Measurements from ENCODE around the gene HPCAL1.

The HPCAL1 gene

DNA sequence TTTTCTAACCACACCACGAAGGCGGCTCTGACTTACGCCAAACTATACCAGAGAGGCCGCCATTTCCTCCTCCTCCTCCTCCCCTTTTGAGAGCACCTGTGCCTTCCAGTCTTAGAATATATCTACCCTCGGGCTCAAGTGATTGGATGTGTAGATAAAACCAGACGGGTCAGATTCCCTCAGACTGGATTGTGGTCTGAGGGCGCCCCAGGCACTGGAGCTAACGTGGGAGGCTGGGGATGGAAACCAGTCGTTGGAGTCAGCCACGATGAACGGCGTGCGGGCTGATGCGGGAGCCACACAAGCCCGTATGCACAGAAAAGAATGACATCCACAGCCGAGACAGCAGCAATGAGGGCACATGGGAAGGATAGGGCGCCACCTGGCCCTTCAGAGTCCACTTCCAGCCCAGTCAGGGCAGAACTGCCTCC is 157.7 kb downstream of the HPCAL1 start:
- TF ChIP-seq, protein P1, sequence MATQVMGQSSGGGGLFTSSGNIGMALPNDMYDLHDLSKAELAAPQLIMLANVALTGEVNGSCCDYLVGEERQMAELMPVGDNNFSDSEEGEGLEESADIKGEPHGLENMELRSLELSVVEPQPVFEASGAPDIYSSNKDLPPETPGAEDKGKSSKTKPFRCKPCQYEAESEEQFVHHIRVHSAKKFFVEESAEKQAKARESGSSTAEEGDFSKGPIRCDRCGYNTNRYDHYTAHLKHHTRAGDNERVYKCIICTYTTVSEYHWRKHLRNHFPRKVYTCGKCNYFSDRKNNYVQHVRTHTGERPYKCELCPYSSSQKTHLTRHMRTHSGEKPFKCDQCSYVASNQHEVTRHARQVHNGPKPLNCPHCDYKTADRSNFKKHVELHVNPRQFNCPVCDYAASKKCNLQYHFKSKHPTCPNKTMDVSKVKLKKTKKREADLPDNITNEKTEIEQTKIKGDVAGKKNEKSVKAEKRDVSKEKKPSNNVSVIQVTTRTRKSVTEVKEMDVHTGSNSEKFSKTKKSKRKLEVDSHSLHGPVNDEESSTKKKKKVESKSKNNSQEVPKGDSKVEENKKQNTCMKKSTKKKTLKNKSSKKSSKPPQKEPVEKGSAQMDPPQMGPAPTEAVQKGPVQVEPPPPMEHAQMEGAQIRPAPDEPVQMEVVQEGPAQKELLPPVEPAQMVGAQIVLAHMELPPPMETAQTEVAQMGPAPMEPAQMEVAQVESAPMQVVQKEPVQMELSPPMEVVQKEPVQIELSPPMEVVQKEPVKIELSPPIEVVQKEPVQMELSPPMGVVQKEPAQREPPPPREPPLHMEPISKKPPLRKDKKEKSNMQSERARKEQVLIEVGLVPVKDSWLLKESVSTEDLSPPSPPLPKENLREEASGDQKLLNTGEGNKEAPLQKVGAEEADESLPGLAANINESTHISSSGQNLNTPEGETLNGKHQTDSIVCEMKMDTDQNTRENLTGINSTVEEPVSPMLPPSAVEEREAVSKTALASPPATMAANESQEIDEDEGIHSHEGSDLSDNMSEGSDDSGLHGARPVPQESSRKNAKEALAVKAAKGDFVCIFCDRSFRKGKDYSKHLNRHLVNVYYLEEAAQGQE (IDR thresholded peaks at IDR 0.05; ENCODE audit: low read depth): no peak
- TF ChIP-seq CEBPB (IDR thresholded peaks at IDR 0.05) (no peak), EP300 (IDR thresholded peaks at IDR 0.05; ENCODE audit: borderline replicate concordance) (no peak), RAD21 (IDR thresholded peaks at IDR 0.05; ENCODE audit: low read depth) (no peak), ZBTB7A (IDR thresholded peaks at IDR 0.05; ENCODE audit: low read depth) (no peak), TEAD4 (IDR thresholded peaks at IDR 0.05) (no peak), YY1 (IDR thresholded peaks at IDR 0.05; ENCODE audit: low read depth) (no peak), FOXM1 (IDR thresholded peaks at IDR 0.05; ENCODE audit: borderline replicate concordance, low read depth) (no peak), CREB1 (IDR thresholded peaks at IDR 0.05; ENCODE audit: low read depth) (no peak), EGR1 (IDR thresholded peaks at IDR 0.05) (no peak), NFIC (IDR thresholded peaks at IDR 0.05) (no peak), TAF1 (IDR thresholded peaks at IDR 0.05; ENCODE audit: low read depth) (no peak), TCF12 (IDR thresholded peaks at IDR 0.05; ENCODE audit: low read depth) (no peak)
- TF ChIP-seq, protein P2, sequence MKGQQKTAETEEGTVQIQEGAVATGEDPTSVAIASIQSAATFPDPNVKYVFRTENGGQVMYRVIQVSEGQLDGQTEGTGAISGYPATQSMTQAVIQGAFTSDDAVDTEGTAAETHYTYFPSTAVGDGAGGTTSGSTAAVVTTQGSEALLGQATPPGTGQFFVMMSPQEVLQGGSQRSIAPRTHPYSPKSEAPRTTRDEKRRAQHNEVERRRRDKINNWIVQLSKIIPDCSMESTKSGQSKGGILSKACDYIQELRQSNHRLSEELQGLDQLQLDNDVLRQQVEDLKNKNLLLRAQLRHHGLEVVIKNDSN (IDR thresholded peaks at IDR 0.05): no peak
- TF ChIP-seq, protein P3, sequence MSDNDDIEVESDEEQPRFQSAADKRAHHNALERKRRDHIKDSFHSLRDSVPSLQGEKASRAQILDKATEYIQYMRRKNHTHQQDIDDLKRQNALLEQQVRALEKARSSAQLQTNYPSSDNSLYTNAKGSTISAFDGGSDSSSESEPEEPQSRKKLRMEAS (IDR thresholded peaks at IDR 0.05): no peak

DNA sequence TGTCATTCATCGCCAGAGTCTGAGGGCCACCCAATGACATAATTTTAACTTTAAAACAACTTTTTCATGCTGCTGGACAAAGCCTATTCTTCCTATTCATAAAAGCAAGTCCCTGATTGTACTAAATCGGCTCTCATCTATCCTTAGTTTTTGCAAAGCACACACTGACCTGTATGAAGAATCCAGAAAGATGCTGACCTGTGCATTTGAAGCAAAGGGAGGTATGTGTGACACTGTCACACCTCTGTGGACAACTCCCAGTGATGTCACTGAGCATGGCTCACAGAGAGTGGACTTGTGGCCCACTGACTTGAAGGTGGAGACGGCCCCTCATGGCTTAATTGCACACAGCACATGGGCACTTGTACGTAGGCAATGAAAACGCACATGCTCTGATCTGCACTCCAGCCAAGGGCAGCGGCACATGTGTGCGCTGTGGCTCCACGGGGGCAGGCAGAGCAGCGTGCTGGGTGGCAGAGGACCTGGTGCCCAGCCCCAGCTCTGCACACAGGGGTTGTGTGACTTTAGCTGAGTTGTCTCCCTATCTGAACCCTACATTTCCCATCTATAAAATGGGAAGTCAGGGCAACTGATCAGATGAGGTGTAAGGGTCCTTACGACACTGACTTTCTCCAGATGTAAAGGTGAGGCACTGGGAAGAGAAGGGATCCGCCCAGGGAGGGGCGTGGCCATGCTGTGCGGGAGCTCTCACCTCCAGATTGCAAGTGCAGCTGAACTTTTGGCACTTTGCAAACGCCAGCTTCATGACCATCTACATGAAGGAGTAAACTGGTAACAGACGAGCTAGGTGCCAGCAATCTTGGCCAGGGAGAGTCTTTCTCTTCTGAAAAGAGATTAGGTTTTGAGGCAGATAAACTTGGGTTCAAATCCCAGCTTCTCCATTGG is 159.7 kb downstream of the HPCAL1 start:
- no peak for TF ChIP-seq EGR1 (IDR thresholded peaks at IDR 0.05)
- no peak for TF ChIP-seq TCF12 (IDR thresholded peaks at IDR 0.05; ENCODE audit: low read depth)
- TF ChIP-seq TEAD4 (IDR thresholded peaks at IDR 0.05): no peak
- TF ChIP-seq, protein P3 (IDR thresholded peaks at IDR 0.05): no peak
- no peak for TF ChIP-seq EP300 (IDR thresholded peaks at IDR 0.05; ENCODE audit: borderline replicate concordance)
- no peak for TF ChIP-seq RAD21 (IDR thresholded peaks at IDR 0.05; ENCODE audit: low read depth)
- no peak for TF ChIP-seq FOXM1 (IDR thresholded peaks at IDR 0.05; ENCODE audit: borderline replicate concordance, low read depth)
- TF ChIP-seq ZBTB7A (IDR thresholded peaks at IDR 0.05; ENCODE audit: low read depth): no peak
- no peak for TF ChIP-seq CREB1 (IDR thresholded peaks at IDR 0.05; ENCODE audit: low read depth)
- TF ChIP-seq, protein P1 (IDR thresholded peaks at IDR 0.05; ENCODE audit: low read depth): no peak
- TF ChIP-seq YY1 (IDR thresholded peaks at IDR 0.05; ENCODE audit: low read depth): no peak
- TF ChIP-seq TAF1 (IDR thresholded peaks at IDR 0.05; ENCODE audit: low read depth): no peak
- TF ChIP-seq CEBPB (IDR thresholded peaks at IDR 0.05): no peak
- no peak for TF ChIP-seq NFIC (IDR thresholded peaks at IDR 0.05)
- TF ChIP-seq, protein P2 (IDR thresholded peaks at IDR 0.05): no peak

DNA sequence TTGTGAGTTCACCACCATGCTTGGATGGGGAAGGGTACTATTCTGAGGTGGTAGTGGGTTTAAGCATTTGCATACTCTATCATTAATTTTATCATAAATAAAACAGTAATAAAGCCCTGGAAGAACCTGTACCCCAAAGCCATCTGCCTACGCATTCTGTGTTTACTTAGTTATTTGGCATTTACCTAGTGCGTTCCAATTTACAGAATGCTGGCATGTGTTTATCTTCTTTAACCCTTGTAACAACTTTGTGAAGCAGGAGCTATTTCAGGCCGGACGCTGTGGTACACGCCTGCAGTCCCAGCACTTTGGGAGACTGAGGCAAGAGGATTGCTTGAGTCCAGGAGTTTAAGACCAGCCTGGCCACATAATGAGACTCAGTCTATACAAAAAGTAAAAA is 163.2 kb downstream of the HPCAL1 start:
- no peak for TF ChIP-seq ZBTB7A (IDR thresholded peaks at IDR 0.05; ENCODE audit: low read depth)
- TF ChIP-seq EP300 (IDR thresholded peaks at IDR 0.05; ENCODE audit: borderline replicate concordance): no peak
- TF ChIP-seq, protein P1 (IDR thresholded peaks at IDR 0.05; ENCODE audit: low read depth): no peak
- TF ChIP-seq NFIC (IDR thresholded peaks at IDR 0.05): no peak
- TF ChIP-seq, protein P3 (IDR thresholded peaks at IDR 0.05): no peak
- TF ChIP-seq RAD21 (IDR thresholded peaks at IDR 0.05; ENCODE audit: low read depth): no peak
- TF ChIP-seq EGR1 (IDR thresholded peaks at IDR 0.05): no peak
- no peak for TF ChIP-seq CREB1 (IDR thresholded peaks at IDR 0.05; ENCODE audit: low read depth)
- no peak for TF ChIP-seq FOXM1 (IDR thresholded peaks at IDR 0.05; ENCODE audit: borderline replicate concordance, low read depth)
- TF ChIP-seq TCF12 (IDR thresholded peaks at IDR 0.05; ENCODE audit: low read depth): no peak
- TF ChIP-seq TAF1 (IDR thresholded peaks at IDR 0.05; ENCODE audit: low read depth): no peak
- TF ChIP-seq CEBPB (IDR thresholded peaks at IDR 0.05): no peak
- TF ChIP-seq, protein P2 (IDR thresholded peaks at IDR 0.05): no peak
